Measurements from ENCODE around the gene HSPE1. TPM values are rescaled to one million over a fixed set of nuclear protein-coding genes. Genes with fewer than 3 reads are reported as not detected.

Gene HSPE1
- total and polyA plus RNA-seq, 2 of the 8 experiments (the other 6 are each of a cell fraction or from before 2014, with no cell fraction given) = 206 to 377 TPM

- Histone ChIP-seq H2BK20ac (ENCODE audit: low read length) (no peak overlapping the region), H3K27ac (ENCODE audit: low read depth, low read length) (no peak overlapping the region)
- 20% methylated on average over 16 of the region's 16 CpGs; no CpG with 5 or more reads in 1 of the 2 experiments for WGBS, 2 experiments (ENCODE audit: extremely low coverage in 1 of 2, insufficient coverage in 1 of 2, insufficient read length in 1 of 2, insufficient replicate concordance in 2 of 2, low coverage in 1 of 2, low lambda C conversion rate in 2 of 2, missing lambda C conversion rate in 1 of 2)
Observed at GRCh38 chr2:197515315-197515738, 15.1 kb downstream of the HSPE1 start.

More at GRCh38 chr2:197515315-197515738, 15.1 kb downstream of the HSPE1 start:
- Histone ChIP-seq H3K9me3 (ENCODE audit: insufficient read depth in 2 of 2, low read depth in 1 of 2, low read length in 1 of 2) (no peaks in the 10 kb centered on the region), H3K79me2 (ENCODE audit: control insufficient read depth in 1 of 2, insufficient read depth in 2 of 2, low read length in 2 of 2) (peaks cover 0 to 44% of the 10 kb centered on the region in 2 experiments; a peak in 3 of 4 replicates), H3K36me3 (ENCODE audit: control insufficient read depth in 2 of 4, insufficient read depth in 4 of 4, low read length in 3 of 4) (no peaks in the 10 kb centered on the region; a peak in 1 of 8 replicates), H3K14ac (ENCODE audit: insufficient read length) (no peak overlapping the region), H2AFZ (ENCODE audit: low read length) (peak overlapping the region; percentile 38), H2BK12ac (ENCODE audit: low read depth, low read length) (no peak overlapping the region), H2AK5ac (ENCODE audit: low read depth, low read length) (no peak overlapping the region), H3K23me2 (ENCODE audit: low read depth, low read length) (peaks cover 8% of the 10 kb centered on the region), H2BK15ac (ENCODE audit: low read length) (peak overlapping the region; percentile 65; the same call in 1 of the 2 replicates), H3K9ac (replicated peaks in 1 of 4; ENCODE audit: extremely low read depth in 1 of 4, low read depth in 3 of 4, low read length in 3 of 4) (peak overlapping the region; percentile 31 to 82 (median 54)), H3K4ac (replicated peaks; ENCODE audit: insufficient read length, low read depth, low read length) (peak overlapping the region; percentile 24), H4K8ac (ENCODE audit: extremely low read depth, insufficient read depth, low read length) (no peak overlapping the region), H3K27me3 (replicated peaks in 1 of 4; ENCODE audit: control insufficient read depth in 3 of 4, extremely low read depth in 1 of 4, insufficient read depth in 3 of 4, low read length in 3 of 4) (no peaks in the 10 kb centered on the region), H3K18ac (ENCODE audit: extremely low read depth, low read length) (peak overlapping the region; percentile 94; the same call in 1 of the 2 replicates), H3K23ac (ENCODE audit: insufficient read length) (no peak overlapping the region), H3K4me2 (ENCODE audit: insufficient read depth in 1 of 2, low read depth in 2 of 2, low read length in 2 of 2) (peak overlapping the region; percentile 86), H3K56ac (replicated peaks; ENCODE audit: insufficient read length, low read depth, low read length) (no peak overlapping the region), H3K4me1 (replicated peaks in 1 of 4; ENCODE audit: control insufficient read depth in 3 of 4, insufficient read depth in 4 of 4, low read length in 3 of 4) (peaks cover 0 to 9% (median 5%) of the 10 kb centered on the region in 4 experiments; a peak in 5 of 7 replicates), H2BK120ac (replicated peaks; ENCODE audit: low read depth, low read length) (no peak overlapping the region), H2BK5ac (ENCODE audit: low read depth, low read length) (peak overlapping the region; percentile 68), H4K5ac (ENCODE audit: insufficient read length, low read depth, low read length) (peak overlapping the region; percentile 48), H3K4me3 (ENCODE audit: extremely low read depth in 1 of 4, insufficient read depth in 2 of 4, low read depth in 3 of 4, low read length in 4 of 4) (peak overlapping the region; percentile 75 to 96 (median 90)), H4K20me1 (replicated peaks in 1 of 2; ENCODE audit: control insufficient read depth in 1 of 2, insufficient read depth in 2 of 2, low read length in 2 of 2) (no peaks in the 10 kb centered on the region), H3K79me1 (ENCODE audit: low read depth, low read length) (no peaks in the 10 kb centered on the region), H4K91ac (replicated peaks; ENCODE audit: insufficient read length, low read length) (no peak overlapping the region)
- no peak for FAIRE-seq
- ChIA-PET CTCF (ENCODE audit: partially characterized antibody) (interaction anchor here (1.0 to 2.1 kb wide), 2 partner anchors 16 to 75 kb away, joined by 3 to 5 read pairs; no protein-coding TSS in a partner anchor), POLR2A (ENCODE audit: partially characterized antibody) (interaction anchor here (0.8 to 6.6 kb wide), 18 partner anchors 8 to 203 kb away, joined by 3 to 130 read pairs (median 6); partner anchors contain the start of genes HSPD1, HSPE1 and SF3B1)
- TF ChIP-seq KDM4A (IDR thresholded peaks at IDR 0.05; ENCODE audit: low read depth, low read length, severe bottlenecking) (peak; percentile 38), BCL11A (IDR thresholded peaks at IDR 0.05; ENCODE audit: low read depth in 2 of 2, low read length in 2 of 2) (no peak)
- TF ChIP-seq, protein P1, sequence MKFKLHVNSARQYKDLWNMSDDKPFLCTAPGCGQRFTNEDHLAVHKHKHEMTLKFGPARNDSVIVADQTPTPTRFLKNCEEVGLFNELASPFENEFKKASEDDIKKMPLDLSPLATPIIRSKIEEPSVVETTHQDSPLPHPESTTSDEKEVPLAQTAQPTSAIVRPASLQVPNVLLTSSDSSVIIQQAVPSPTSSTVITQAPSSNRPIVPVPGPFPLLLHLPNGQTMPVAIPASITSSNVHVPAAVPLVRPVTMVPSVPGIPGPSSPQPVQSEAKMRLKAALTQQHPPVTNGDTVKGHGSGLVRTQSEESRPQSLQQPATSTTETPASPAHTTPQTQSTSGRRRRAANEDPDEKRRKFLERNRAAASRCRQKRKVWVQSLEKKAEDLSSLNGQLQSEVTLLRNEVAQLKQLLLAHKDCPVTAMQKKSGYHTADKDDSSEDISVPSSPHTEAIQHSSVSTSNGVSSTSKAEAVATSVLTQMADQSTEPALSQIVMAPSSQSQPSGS (IDR thresholded peaks at IDR 0.05; ENCODE audit: low read length) = 0 out of 2 replicates have a peak, but pooled peaks have one; percentile 44
- no peak for DNase-seq (ENCODE audit: low read depth in 1 of 2, low spot score in 2 of 2)
